ENCODE data around the gene C16orf90. TPM values are rescaled to one million over a fixed set of nuclear protein-coding genes. Genes with fewer than 3 reads are reported as not detected.

C16orf90 gene
- total and polyA plus RNA-seq, 4 donors = not detected

- H3K4me3 ChIP-seq (ENCODE audit: low read depth in 1 of 3, low read length in 3 of 3) = no peak overlapping the region
- TF ChIP-seq FOXA1 (IDR thresholded peaks at IDR 0.05) (no peak), HNF4A (conservative IDR thresholded peaks at IDR 0.05) (no peak), RXRA (IDR thresholded peaks at IDR 0.05) (no peak), YY1 (IDR thresholded peaks at IDR 0.05) (no peak), EGR1 (IDR thresholded peaks at IDR 0.05; ENCODE audit: low read depth in 2 of 2) (no peak), CTCF (IDR thresholded peaks at IDR 0.05; ENCODE audit: low read depth, low read length, missing input control) (no peak), RAD21 (IDR thresholded peaks at IDR 0.05) (no peak), NR2F2 (IDR thresholded peaks at IDR 0.05) (no peak), REST (IDR thresholded peaks at IDR 0.05) (no peak), MAX (IDR thresholded peaks at IDR 0.05) (no peak), SP1 (IDR thresholded peaks at IDR 0.05) (no peak), ATF3 (IDR thresholded peaks at IDR 0.05) (no peak), TAF1 (conservative IDR thresholded peaks at IDR 0.05) (no peak), ZBTB33 (IDR thresholded peaks at IDR 0.05) (no peak), FOXA2 (IDR thresholded peaks at IDR 0.05) (no peak)
- WGBS = 92% methylated on average over 24 of the region's 24 CpGs
- H3K4me1 ChIP-seq (ENCODE audit: control insufficient read depth in 4 of 4, insufficient read depth in 4 of 4, low read length in 3 of 4) = peaks cover 0 to 8% (median 4%) of the 10 kb centered on the region in 4 donors
- DNase-seq (ENCODE audit: low spot score) = no peak
- no peaks in the 10 kb centered on the region for H3K9me3 ChIP-seq (ENCODE audit: control insufficient read depth in 4 of 4, low read length in 3 of 4)
- no peak overlapping the region for H3K27ac ChIP-seq (ENCODE audit: low read depth in 1 of 2, low read length in 2 of 2)
- peaks cover 19 to 45% (median 23%) of the 10 kb centered on the region in 4 donors for H3K36me3 ChIP-seq (ENCODE audit: control insufficient read depth in 4 of 4, insufficient read depth in 3 of 4, low read depth in 1 of 4, low read length in 3 of 4)
- H3K9ac ChIP-seq (ENCODE audit: low read depth in 1 of 2, low read length in 2 of 2) = no peak overlapping the region
- no peaks in the 10 kb centered on the region for H3K27me3 ChIP-seq (ENCODE audit: control insufficient read depth in 4 of 4, insufficient read depth in 4 of 4, low read length in 3 of 4)
Observed at GRCh38 chr16:3487521-3488410, 7.5 kb downstream of the C16orf90 start.

Measured in liver (tissue), 9 donors.